ENCODE measurements around the gene LNX2.

GRCh38 chr13:27650312-27650711 lies 30.0 kb upstream of the LNX2 start:
- TF ChIP-seq CTCF (IDR thresholded peaks at IDR 0.05) (no peak), EZH2phosphoT487 (IDR thresholded peaks at IDR 0.05) (no peak)

Data from neural progenitor cell (in vitro differentiated cells).